Activated naive CD4-positive, alpha-beta T cell treated with anti-CD3 and anti-CD28 coated beads for 36 hours (primary cell): Measurements from ENCODE around the gene ITGA7. TPM values are rescaled to one million over a fixed set of nuclear protein-coding genes. Genes with fewer than 3 reads are reported as not detected.
"Not testable (repeated sequence)": the region's sequence is repeated elsewhere in the genome, so short reads cannot be mapped to it uniquely, and the experiment has no call there.

Source experiments
- CTCF ChIA-PET: fragments of 350-600 bp; sonication (Branson Sonifier 250); formaldehyde crosslinking; loops from one replicate; lab custom pipeline; 2021; ENCODE audit warnings: antibody characterized with exemption; lab: Charles Lee
- DNase-seq: peaks from one replicate; pipeline ENCODE4 v3.0.0-alpha.2; 2020
- H3K27ac Mint-ChIP-seq: one replicate; pipeline ENCODE4 v1.8.0; 2021; ENCODE audit warnings: mild to moderate bottlenecking, mixed read lengths
- H3K27me3 Mint-ChIP-seq: one replicate; pipeline ENCODE4 v1.8.0; 2021; ENCODE audit warnings: low read depth, mixed read lengths
- H3K36me3 Mint-ChIP-seq: one replicate; pipeline ENCODE4 v1.8.0; 2021; ENCODE audit warnings: low read depth, mixed read lengths
- H3K4me1 Mint-ChIP-seq: one replicate; pipeline ENCODE4 v1.8.0; 2021; ENCODE audit warnings: low read depth, mixed read lengths
- H3K4me3 Mint-ChIP-seq: one replicate; pipeline ENCODE4 v1.8.0; 2021; ENCODE audit warnings: mild to moderate bottlenecking, moderate library complexity, mixed read lengths
- H3K9me3 Mint-ChIP-seq: one replicate; pipeline ENCODE4 v1.8.0; 2021; ENCODE audit warnings: mixed read lengths
- intact Hi-C: fragments of 100-400 bp; cut with micrococcal nuclease; formaldehyde crosslinking; loops from one replicate; pipeline ENCODE4 v1.15.1; 2023
- total RNA-seq, 2 experiments: library from RNA; stranded (reverse); gene quantifications; one replicate each; pipeline ENCODE4 v1.2.3, GENCODE V29; 2021

Gene ITGA7
- total RNA-seq, 2 experiments from 2014 or later = 3.9 to 4.8 TPM

GRCh38 chr12:55657212-55657611 lies 50.5 kb downstream of the ITGA7 start:
- Mint-ChIP-seq H3K9me3 (no peaks in the 10 kb centered on the region), H3K4me3 (no peak overlapping the region), H3K27ac (no peak overlapping the region), H3K27me3 (no peaks in the 10 kb centered on the region), H3K4me1 (peaks cover 10% of the 10 kb centered on the region), H3K36me3 (no peaks in the 10 kb centered on the region)
- no peak for DNase-seq
- CTCF ChIA-PET = interaction anchor here (0.7 to 4.2 kb wide), 26 partner anchors 10 to 472 kb away, joined by 3 to 27 read pairs (median 8); partner anchors contain the start of gene OR10P1
- intact Hi-C loops = no loop called here

GRCh38 chr12:55654511-55655214 lies 53.0 kb downstream of the ITGA7 start:
- H3K36me3 Mint-ChIP-seq = peaks cover 3% of the 10 kb centered on the region
- H3K9me3 Mint-ChIP-seq = peaks cover 13% of the 10 kb centered on the region
- CTCF ChIA-PET = interaction anchor here (1.4 to 4.2 kb wide), 5 partner anchors 10 to 84 kb away, joined by 7 to 23 read pairs (median 15); partner anchors contain the start of gene OR10P1
- DNase-seq = no peak
- H3K27ac Mint-ChIP-seq = no peak overlapping the region
- H3K4me3 Mint-ChIP-seq = no peak overlapping the region
- intact Hi-C loops = loop anchor here (5.0 kb wide), 1 partner anchor 667 kb away; no protein-coding TSS in a partner anchor
- H3K4me1 Mint-ChIP-seq = peaks cover 26% of the 10 kb centered on the region
- no peaks in the 10 kb centered on the region for H3K27me3 Mint-ChIP-seq

GRCh38 chr12:55653031-55653430 lies 54.7 kb downstream of the ITGA7 start:
- Mint-ChIP-seq H3K27ac (no peak overlapping the region), H3K4me1 (peaks cover 26% of the 10 kb centered on the region), H3K9me3 (peaks cover 22% of the 10 kb centered on the region), H3K36me3 (peaks cover 3% of the 10 kb centered on the region), H3K27me3 (no peaks in the 10 kb centered on the region), H3K4me3 (no peak overlapping the region)
- no peak for DNase-seq
- CTCF ChIA-PET = no interaction called here
- intact Hi-C loops = loop anchor here (5.0 kb wide), 1 partner anchor 666 kb away; no protein-coding TSS in a partner anchor

GRCh38 chr12:55652352-55652751 lies 55.4 kb downstream of the ITGA7 start:
- CTCF ChIA-PET = no interaction called here
- H3K27ac Mint-ChIP-seq = no peak overlapping the region
- intact Hi-C loops = loop anchor here (1.0 to 5.0 kb wide), 4 partner anchors 23 to 665 kb away; no protein-coding TSS in a partner anchor
- no peaks in the 10 kb centered on the region for H3K27me3 Mint-ChIP-seq
- H3K36me3 Mint-ChIP-seq = peaks cover 3% of the 10 kb centered on the region
- H3K9me3 Mint-ChIP-seq = peaks cover 23% of the 10 kb centered on the region
- no peak overlapping the region for H3K4me3 Mint-ChIP-seq
- peaks cover 26% of the 10 kb centered on the region for H3K4me1 Mint-ChIP-seq
- peak; percentile 61 for DNase-seq

- Mint-ChIP-seq H3K4me1 (peaks cover 33% of the 10 kb centered on the region), H3K27ac (no peak overlapping the region), H3K9me3 (peaks cover 23% of the 10 kb centered on the region), H3K27me3 (no peaks in the 10 kb centered on the region), H3K4me3 (no peak overlapping the region), H3K36me3 (peaks cover 3% of the 10 kb centered on the region)
- no peak for DNase-seq
- CTCF ChIA-PET = interaction anchor here (0.6 kb wide), 1 partner anchor 137 kb away, joined by 3 read pairs; no protein-coding TSS in a partner anchor
- intact Hi-C loops = loop anchor here (5.0 kb wide), 1 partner anchor 664 kb away; no protein-coding TSS in a partner anchor
Observed at GRCh38 chr12:55651299-55651683, 56.4 kb downstream of the ITGA7 start.

GRCh38 chr12:55650620-55651298 lies 56.9 kb downstream of the ITGA7 start:
- H3K4me3 Mint-ChIP-seq, DNase-seq, H3K27ac Mint-ChIP-seq, CTCF ChIA-PET, H3K27me3 Mint-ChIP-seq, H3K36me3 Mint-ChIP-seq: not testable (repeated sequence)
- intact Hi-C loops = loop anchor here (5.0 kb wide), 1 partner anchor 663 kb away; no protein-coding TSS in a partner anchor
- peaks cover 38% of the 10 kb centered on the region for H3K4me1 Mint-ChIP-seq
- peaks cover 23% of the 10 kb centered on the region for H3K9me3 Mint-ChIP-seq

- Mint-ChIP-seq H3K9me3 (peaks cover 23% of the 10 kb centered on the region), H3K27me3 (no peaks in the 10 kb centered on the region), H3K36me3 (peaks cover 3% of the 10 kb centered on the region), H3K27ac (peak overlapping the region; percentile 71), H3K4me1 (peaks cover 38% of the 10 kb centered on the region), H3K4me3 (no peak overlapping the region)
- CTCF ChIA-PET = interaction anchor here (0.6 to 4.4 kb wide), 12 partner anchors 9 to 640 kb away, joined by 3 to 36 read pairs (median 3); partner anchors contain the start of gene OR10P1
- intact Hi-C loops = loop anchor here (5.0 kb wide), 2 partner anchors 170 to 280 kb away; partner anchors contain the start of genes ORMDL2, PYM1 and SARNP
- DNase-seq = no peak
Observed at GRCh38 chr12:55647027-55647426, 60.7 kb downstream of the ITGA7 start.

GRCh38 chr12:55644591-55644990 lies 63.1 kb downstream of the ITGA7 start:
- intact Hi-C loops = no loop called here
- no peaks in the 10 kb centered on the region for H3K27me3 Mint-ChIP-seq
- DNase-seq = no peak
- peaks cover 24% of the 10 kb centered on the region for H3K4me1 Mint-ChIP-seq
- no peak overlapping the region for H3K27ac Mint-ChIP-seq
- no peak overlapping the region for H3K4me3 Mint-ChIP-seq
- CTCF ChIA-PET = interaction anchor here (0.9 to 4.4 kb wide), 7 partner anchors 10 to 93 kb away, joined by 3 to 36 read pairs (median 5); partner anchors contain the start of gene OR10P1
- H3K9me3 Mint-ChIP-seq = peaks cover 9% of the 10 kb centered on the region
- no peaks in the 10 kb centered on the region for H3K36me3 Mint-ChIP-seq

GRCh38 chr12:55642669-55643068 lies 65.0 kb downstream of the ITGA7 start:
- Mint-ChIP-seq H3K36me3 (no peaks in the 10 kb centered on the region), H3K4me1 (peaks cover 25% of the 10 kb centered on the region), H3K4me3 (no peak overlapping the region), H3K9me3 (peaks cover 1% of the 10 kb centered on the region), H3K27ac (no peak overlapping the region), H3K27me3 (peaks cover 2% of the 10 kb centered on the region)
- intact Hi-C loops = no loop called here
- peak; percentile 67 for DNase-seq
- CTCF ChIA-PET = interaction anchor here (1.0 to 1.5 kb wide), 2 partner anchors 13 kb away, joined by 4 read pairs; no protein-coding TSS in a partner anchor

GRCh38 chr12:55642267-55642666 lies 65.4 kb downstream of the ITGA7 start:
- Mint-ChIP-seq H3K9me3 (no peaks in the 10 kb centered on the region), H3K36me3 (no peaks in the 10 kb centered on the region), H3K4me1 (peaks cover 29% of the 10 kb centered on the region), H3K27ac (no peak overlapping the region), H3K27me3 (peaks cover 5% of the 10 kb centered on the region), H3K4me3 (no peak overlapping the region)
- DNase-seq = no peak
- intact Hi-C loops = no loop called here
- CTCF ChIA-PET = interaction anchor here (1.0 to 1.5 kb wide), 2 partner anchors 12 to 14 kb away, joined by 4 read pairs; no protein-coding TSS in a partner anchor

- Mint-ChIP-seq H3K9me3 (no peaks in the 10 kb centered on the region), H3K36me3 (no peaks in the 10 kb centered on the region), H3K4me3 (no peak overlapping the region), H3K27me3 (peaks cover 7% of the 10 kb centered on the region), H3K27ac (no peak overlapping the region), H3K4me1 (peaks cover 30% of the 10 kb centered on the region)
- intact Hi-C loops = no loop called here
- DNase-seq = no peak
- CTCF ChIA-PET = interaction anchor here (1.5 kb wide), 1 partner anchor 15 kb away, joined by 4 read pairs; no protein-coding TSS in a partner anchor
Observed at GRCh38 chr12:55641595-55641994, 66.1 kb downstream of the ITGA7 start.

GRCh38 chr12:55637467-55637866 lies 70.2 kb downstream of the ITGA7 start:
- intact Hi-C loops = no loop called here
- CTCF ChIA-PET = no interaction called here

More at GRCh38 chr12:55637467-55637866, 70.2 kb downstream of the ITGA7 start:
- Mint-ChIP-seq H3K4me1 (peaks cover 15% of the 10 kb centered on the region), H3K27ac (peak overlapping the region; percentile 39), H3K9me3 (no peaks in the 10 kb centered on the region), H3K36me3 (no peaks in the 10 kb centered on the region), H3K27me3 (peaks cover 10% of the 10 kb centered on the region), H3K4me3 (peak overlapping the region; percentile 15)
- DNase-seq = peak; percentile 51
